Stimulated activated CD4-positive, alpha-beta T cell treated with anti-CD3 and anti-CD28 coated beads, Interleukin-4, amount 100 ng/mL, for 1 hour (primary cell): ENCODE results near the gene AIF1.

ENCODE experiments used
- DNase-seq: peaks from one replicate; pipeline ENCODE4 v3.0.0-alpha.2; 2020

Gene AIF1

DNA sequence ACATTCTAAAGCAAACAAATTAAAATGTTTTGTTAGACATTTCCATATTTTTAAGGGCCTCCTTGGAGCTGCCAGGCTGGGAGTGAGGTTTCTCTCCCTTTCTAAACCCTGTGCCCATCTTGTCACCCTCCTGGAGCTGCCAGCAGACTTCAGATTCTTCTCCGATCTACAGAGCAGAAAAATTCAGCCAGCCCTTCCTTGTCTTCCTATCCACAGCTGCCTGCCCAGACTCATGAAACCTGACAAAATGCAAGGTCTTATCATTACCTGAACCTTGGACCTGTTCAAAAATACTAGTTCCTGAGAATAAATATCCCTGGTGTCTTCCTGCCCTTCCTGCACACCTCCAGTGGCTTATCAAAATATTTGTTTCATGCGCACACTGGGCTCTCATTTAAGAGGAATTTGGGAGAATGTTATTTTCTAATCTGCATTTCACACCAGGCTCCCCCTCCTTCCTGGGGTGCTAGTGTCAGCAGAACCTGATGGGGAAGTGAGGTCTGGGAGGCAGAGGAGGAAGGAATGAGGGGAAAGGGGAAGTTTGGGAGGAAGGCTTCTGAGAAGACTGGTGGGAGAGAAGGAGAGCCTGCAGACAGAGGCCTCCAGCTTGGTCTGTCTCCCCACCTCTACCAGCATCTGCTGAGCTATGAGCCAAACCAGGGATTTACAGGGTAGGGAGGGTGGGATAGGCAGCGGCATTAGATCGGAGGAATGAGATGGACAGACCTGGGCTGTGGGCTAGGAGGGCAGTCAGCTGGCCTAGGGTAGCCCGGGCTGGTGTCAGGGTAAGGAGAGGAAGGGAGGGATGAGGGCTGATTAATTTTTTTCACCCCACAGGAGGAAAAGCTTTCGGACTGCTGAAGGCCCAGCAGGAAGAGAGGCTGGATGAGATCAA, at the start of gene AIF1:
TSS of gene AIF1 (plus strand) at position 551 of the 895 bp plus-strand sequence. CDS start at position 647, 96 bp downstream.
- no peak for DNase-seq

DNA sequence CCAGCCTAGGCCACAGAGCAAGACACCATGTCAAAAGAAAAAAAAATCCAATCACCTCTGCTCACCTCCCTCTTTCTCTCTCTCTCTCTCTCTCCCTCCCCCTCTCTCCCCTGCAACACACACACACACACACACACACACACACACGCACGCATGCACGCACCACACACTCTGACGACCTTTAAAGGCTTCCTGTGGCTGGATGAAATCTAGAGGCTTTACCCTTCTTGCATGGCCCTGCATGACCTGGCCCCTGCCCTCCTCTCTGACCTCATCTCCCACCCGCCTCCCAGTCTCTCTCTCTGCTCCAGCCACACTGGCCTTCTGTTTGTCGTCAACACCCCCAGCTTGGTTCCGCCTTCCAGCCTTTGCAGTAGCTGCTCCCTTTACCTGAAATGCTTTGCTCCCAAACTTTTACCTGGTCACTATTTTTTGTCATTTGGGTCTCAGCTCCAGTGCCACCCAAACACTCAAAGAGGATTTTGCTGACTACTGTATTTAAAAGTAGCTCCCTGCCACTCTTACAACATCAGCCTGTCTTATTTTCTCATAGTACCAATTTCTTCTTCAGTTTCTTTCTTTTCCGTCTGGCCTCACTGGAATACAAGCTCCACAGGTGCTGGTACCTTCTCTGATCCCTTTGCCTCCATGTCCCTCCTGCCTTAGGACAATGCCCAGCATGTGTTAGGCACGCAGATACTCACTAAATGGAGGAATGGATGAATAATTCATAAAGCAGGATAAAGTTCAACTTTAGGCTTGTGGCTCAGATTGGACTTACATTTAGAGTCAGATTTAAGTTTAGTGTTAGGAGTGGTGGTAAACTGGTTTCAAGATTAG, 47.3 kb upstream of the AIF1 start:
- DNase-seq: no peak

- peak; percentile 62 for DNase-seq
These were observed 46.5 kb upstream of the AIF1 start for GRCh38 chr6:31568537-31568961.

GRCh38 chr6:31569861-31570536, 45.0 kb upstream of the AIF1 start:
- DNase-seq: no peak

DNA sequence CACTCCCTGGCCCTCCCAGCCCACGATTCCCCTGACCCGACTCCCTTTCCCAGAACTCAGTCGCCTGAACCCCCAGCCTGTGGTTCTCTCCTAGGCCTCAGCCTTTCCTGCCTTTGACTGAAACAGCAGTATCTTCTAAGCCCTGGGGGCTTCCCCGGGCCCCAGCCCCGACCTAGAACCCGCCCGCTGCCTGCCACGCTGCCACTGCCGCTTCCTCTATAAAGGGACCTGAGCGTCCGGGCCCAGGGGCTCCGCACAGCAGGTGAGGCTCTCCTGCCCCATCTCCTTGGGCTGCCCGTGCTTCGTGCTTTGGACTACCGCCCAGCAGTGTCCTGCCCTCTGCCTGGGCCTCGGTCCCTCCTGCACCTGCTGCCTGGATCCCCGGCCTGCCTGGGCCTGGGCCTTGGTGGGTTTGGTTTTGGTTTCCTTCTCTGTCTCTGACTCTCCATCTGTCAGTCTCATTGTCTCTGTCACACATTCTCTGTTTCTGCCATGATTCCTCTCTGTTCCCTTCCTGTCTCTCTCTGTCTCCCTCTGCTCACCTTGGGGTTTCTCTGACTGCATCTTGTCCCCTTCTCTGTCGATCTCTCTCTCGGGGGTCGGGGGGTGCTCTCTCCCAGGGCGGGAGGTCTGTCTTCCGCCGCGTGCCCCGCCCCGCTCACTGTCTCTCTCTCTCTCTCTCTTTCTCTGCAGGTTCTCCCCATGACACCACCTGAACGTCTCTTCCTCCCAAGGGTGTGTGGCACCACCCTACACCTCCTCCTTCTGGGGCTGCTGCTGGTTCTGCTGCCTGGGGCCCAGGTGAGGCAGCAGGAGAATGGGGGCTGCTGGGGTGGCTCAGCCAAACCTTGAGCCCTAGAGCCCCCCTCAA, 42.8 kb upstream of the AIF1 start, which contains the start of gene LTA:
TSS of gene LTA (plus strand) at position 249 of the 871 bp plus-strand sequence. CDS start at position 703, 454 bp downstream.
- DNase-seq: peak; percentile 80

DNA sequence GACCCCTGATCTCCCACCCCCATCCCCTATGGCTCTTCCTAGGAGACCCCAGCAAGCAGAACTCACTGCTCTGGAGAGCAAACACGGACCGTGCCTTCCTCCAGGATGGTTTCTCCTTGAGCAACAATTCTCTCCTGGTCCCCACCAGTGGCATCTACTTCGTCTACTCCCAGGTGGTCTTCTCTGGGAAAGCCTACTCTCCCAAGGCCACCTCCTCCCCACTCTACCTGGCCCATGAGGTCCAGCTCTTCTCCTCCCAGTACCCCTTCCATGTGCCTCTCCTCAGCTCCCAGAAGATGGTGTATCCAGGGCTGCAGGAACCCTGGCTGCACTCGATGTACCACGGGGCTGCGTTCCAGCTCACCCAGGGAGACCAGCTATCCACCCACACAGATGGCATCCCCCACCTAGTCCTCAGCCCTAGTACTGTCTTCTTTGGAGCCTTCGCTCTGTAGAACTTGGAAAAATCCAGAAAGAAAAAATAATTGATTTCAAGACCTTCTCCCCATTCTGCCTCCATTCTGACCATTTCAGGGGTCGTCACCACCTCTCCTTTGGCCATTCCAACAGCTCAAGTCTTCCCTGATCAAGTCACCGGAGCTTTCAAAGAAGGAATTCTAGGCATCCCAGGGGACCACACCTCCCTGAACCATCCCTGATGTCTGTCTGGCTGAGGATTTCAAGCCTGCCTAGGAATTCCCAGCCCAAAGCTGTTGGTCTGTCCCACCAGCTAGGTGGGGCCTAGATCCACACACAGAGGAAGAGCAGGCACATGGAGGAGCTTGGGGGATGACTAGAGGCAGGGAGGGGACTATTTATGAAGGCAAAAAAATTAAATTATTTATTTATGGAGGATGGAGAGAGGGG, 41.6 kb upstream of the AIF1 start:
- no peak for DNase-seq

GRCh38 chr6:31574106-31575061, 40.6 kb upstream of the AIF1 start:
- DNase-seq: peak; percentile 53

DNA sequence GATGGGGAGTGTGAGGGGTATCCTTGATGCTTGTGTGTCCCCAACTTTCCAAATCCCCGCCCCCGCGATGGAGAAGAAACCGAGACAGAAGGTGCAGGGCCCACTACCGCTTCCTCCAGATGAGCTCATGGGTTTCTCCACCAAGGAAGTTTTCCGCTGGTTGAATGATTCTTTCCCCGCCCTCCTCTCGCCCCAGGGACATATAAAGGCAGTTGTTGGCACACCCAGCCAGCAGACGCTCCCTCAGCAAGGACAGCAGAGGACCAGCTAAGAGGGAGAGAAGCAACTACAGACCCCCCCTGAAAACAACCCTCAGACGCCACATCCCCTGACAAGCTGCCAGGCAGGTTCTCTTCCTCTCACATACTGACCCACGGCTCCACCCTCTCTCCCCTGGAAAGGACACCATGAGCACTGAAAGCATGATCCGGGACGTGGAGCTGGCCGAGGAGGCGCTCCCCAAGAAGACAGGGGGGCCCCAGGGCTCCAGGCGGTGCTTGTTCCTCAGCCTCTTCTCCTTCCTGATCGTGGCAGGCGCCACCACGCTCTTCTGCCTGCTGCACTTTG, 39.6 kb upstream of the AIF1 start, which contains the start of gene TNF:
TSS of gene TNF (plus strand) at position 231 of the 567 bp plus-strand sequence. CDS start at position 408, 177 bp downstream.
- DNase-seq: peak; percentile 77

DNA sequence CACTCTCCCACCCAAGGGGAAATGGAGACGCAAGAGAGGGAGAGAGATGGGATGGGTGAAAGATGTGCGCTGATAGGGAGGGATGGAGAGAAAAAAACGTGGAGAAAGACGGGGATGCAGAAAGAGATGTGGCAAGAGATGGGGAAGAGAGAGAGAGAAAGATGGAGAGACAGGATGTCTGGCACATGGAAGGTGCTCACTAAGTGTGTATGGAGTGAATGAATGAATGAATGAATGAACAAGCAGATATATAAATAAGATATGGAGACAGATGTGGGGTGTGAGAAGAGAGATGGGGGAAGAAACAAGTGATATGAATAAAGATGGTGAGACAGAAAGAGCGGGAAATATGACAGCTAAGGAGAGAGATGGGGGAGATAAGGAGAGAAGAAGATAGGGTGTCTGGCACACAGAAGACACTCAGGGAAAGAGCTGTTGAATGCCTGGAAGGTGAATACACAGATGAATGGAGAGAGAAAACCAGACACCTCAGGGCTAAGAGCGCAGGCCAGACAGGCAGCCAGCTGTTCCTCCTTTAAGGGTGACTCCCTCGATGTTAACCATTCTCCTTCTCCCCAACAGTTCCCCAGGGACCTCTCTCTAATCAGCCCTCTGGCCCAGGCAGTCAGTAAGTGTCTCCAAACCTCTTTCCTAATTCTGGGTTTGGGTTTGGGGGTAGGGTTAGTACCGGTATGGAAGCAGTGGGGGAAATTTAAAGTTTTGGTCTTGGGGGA, 38.9 kb upstream of the AIF1 start:
- no peak for DNase-seq

- peak; percentile 46 for DNase-seq
These were observed 38.0 kb upstream of the AIF1 start for GRCh38 chr6:31576897-31577578.

DNA sequence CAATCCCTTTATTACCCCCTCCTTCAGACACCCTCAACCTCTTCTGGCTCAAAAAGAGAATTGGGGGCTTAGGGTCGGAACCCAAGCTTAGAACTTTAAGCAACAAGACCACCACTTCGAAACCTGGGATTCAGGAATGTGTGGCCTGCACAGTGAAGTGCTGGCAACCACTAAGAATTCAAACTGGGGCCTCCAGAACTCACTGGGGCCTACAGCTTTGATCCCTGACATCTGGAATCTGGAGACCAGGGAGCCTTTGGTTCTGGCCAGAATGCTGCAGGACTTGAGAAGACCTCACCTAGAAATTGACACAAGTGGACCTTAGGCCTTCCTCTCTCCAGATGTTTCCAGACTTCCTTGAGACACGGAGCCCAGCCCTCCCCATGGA, 37.5 kb upstream of the AIF1 start:
- no peak for DNase-seq

DNA sequence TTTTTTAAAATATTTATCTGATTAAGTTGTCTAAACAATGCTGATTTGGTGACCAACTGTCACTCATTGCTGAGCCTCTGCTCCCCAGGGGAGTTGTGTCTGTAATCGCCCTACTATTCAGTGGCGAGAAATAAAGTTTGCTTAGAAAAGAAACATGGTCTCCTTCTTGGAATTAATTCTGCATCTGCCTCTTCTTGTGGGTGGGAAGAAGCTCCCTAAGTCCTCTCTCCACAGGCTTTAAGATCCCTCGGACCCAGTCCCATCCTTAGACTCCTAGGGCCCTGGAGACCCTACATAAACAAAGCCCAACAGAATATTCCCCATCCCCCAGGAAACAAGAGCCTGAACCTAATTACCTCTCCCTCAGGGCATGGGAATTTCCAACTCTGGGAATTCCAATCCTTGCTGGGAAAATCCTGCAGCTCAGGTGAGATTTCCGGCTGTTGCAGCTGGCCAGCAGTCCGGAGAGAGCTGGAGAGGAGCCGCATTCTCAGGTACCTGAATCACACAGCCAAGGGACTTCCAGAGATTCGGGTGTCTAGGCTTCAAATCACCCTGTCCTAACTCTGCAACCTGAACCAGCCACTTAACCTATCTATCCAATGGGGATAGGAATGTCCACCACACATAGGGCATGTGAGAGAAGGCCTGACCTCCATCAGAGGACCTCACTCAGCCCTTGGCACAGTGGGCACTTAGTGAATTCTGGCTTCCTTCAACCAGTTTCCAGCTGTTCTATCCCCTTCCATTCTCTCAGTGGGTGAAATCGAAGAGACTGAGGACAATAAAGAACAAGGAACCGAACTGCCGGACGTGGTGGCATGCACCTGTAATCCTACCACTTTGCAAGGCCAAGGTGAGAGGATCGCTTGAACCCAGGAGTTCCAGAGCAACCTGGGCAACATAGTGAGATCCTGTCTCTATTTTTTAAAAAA, 36.6 kb upstream of the AIF1 start:
- no peak for DNase-seq

DNA sequence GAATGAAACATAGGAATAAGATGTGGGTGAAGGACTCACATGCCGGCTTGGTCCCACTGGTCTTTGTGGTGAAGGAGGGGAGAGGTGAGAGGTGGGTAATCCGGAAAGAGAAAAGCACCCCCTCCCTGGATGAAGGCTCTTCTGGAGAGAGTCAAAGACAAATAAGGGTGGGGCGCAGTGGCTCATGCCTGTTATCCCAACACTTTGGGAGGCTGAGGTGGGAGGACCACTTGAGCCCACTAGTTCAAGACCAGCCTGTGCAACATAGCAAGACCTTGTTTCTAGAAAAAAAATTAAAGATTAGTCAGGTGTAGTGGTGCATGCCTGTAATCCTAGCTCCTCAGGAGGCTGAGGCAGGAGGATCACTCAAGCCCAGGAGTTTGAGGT, 35.9 kb upstream of the AIF1 start:
- no peak for DNase-seq

DNA sequence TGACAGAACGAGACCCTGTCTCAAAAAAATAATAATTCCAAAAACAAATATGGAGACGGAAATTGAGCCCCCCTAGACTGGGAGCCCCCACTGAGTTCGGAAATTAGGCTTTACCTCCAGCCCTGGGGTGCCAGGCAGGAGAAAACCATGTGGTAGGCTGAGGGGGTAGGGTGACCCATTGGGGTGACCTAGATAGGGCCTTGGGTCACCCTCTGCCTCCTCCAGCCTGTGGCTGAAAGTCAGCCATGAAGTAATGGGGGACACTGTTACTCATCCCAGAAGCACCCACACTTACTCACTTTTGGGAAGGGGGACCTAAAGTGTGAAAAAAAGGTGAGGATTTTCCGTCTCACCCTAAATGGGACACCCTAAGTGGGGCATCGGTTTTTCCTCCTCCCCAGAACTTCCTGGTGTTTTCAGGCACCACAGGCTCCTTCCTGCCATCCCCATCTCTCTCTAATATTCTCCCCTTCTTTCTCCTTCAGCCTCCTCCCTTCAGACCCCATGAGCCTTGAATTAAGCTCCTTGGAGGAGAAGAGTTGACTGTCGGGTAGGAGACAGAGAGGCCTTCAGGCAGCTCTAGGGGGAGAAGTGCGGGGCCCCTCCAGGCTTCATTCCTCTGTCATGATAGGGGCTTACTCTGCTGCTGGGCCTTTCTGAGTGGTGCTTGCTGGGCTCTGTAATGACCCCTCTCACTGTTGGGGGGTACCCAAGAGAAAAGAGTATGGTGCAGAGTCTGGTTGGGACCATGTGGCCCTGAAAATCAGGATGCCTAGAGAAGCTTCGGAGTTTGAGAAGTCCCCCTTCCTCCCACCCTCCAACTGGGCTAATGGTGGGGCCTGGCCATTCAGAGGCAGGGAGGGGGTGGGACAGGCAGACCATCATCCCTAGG, 35.2 kb upstream of the AIF1 start:
- no peak for DNase-seq

DNA sequence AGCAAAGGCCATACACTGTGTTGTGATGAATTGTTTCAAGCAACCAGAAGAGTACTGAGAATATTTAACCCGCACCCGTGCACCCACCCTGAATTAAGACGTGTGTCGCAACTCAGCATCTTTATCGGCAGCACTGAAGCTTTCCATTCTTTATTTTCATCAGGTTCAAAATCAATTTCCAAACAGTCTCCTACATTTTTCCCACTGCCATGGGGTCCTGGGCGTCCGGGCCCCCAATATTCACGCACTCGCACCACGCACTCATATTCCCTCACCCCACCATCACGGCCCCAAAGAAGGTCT, 34.6 kb upstream of the AIF1 start:
- no peak for DNase-seq
